ENCODE data around the gene PCDHB15.

Gene PCDHB15

DNA sequence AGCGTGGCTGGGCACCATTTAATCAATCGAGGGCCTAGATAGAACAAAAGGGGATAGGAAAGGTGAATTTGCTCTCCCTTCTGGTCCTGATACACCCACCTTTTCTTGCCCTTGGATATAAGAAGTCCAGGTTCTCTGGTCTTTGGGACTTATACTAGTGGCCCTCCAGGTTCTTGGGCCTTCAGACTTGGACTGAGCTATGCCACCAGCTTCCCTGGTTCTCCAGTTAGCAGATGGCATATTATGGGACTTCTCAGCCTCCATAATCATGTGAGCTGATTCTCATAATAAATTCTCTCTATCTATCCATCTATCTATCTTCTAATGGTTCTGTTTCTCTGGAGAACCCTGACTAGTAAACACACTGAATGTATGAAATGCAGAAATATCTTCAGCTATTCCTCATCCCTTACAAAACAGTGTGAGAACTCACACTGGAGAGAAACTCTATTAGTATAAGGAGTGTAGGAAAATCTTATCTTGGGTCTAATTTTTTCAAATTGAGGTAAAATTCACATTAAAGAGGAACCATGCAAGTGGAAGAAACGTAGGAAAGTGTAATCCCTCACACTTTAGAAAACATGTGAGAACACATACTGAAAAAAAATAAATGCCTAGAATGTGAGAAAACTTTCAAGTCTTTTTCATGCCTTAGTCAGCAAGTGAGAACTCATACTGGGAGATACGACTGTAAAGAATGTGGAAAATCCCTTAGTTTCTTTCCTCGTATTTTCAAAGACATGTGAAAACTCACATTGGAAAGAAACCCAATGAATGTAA lies 15.5 kb downstream of the PCDHB15 start:
- H3K9me3 ChIP-seq (ENCODE audit: control insufficient read depth, insufficient read depth, low read depth, low read length) = no peaks in the 10 kb centered on the region; the same call in 1 of the 2 replicates
- POLR2A ChIA-PET = no interaction called here

DNA sequence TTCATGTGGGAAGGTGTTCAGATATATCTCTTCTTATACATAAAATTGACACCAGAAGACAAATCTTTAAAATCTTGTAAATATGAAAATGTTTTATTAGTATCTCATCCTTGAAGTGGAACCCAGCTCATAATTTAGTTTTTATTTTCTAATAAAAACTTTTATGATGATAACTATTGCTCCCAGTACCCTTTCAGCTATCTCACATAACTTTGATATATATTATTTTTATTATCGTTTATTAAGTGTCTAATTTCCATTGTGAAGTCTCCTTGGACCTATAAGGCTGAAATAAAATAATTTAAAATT lies 16.0 kb downstream of the PCDHB15 start:
- Histone ChIP-seq H3K4me3 (ENCODE audit: low read depth, low read length) (no peak overlapping the region), H3K27ac (ENCODE audit: extremely low read depth, low read depth, low read length) (no peak overlapping the region), H3K4me1 (ENCODE audit: control insufficient read depth, insufficient read depth, low read length) (no peaks in the 10 kb centered on the region), H3K9me3 (ENCODE audit: control insufficient read depth, insufficient read depth, low read depth, low read length) (no peaks in the 10 kb centered on the region; the same call in 1 of the 2 replicates), H3K36me3 (ENCODE audit: control insufficient read depth in 2 of 2, insufficient read depth in 1 of 2, low read length in 2 of 2) (no peaks in the 10 kb centered on the region)
- TF ChIP-seq ZBTB48 (tag by site-specific recombination; IDR thresholded peaks at IDR 0.05) (no peak), SETDB1 (IDR thresholded peaks at IDR 0.05; ENCODE audit: insufficient read length, low read length) (peak; percentile 72)
- CTCF ChIA-PET = interaction anchor here (0.5 to 1.6 kb wide), 4 partner anchors 9 to 378 kb away, joined by 3 to 4 read pairs (median 3); partner anchors contain the start of gene PCDHB16
- POLR2A ChIA-PET = no interaction called here

More for the DNA sequence above, 15.5 kb downstream of the PCDHB15 start:
- no peak for TF ChIP-seq KLF7 (tag by site-specific recombination; IDR thresholded peaks at IDR 0.05; ENCODE audit: borderline replicate concordance)
- TF ChIP-seq, protein P1, sequence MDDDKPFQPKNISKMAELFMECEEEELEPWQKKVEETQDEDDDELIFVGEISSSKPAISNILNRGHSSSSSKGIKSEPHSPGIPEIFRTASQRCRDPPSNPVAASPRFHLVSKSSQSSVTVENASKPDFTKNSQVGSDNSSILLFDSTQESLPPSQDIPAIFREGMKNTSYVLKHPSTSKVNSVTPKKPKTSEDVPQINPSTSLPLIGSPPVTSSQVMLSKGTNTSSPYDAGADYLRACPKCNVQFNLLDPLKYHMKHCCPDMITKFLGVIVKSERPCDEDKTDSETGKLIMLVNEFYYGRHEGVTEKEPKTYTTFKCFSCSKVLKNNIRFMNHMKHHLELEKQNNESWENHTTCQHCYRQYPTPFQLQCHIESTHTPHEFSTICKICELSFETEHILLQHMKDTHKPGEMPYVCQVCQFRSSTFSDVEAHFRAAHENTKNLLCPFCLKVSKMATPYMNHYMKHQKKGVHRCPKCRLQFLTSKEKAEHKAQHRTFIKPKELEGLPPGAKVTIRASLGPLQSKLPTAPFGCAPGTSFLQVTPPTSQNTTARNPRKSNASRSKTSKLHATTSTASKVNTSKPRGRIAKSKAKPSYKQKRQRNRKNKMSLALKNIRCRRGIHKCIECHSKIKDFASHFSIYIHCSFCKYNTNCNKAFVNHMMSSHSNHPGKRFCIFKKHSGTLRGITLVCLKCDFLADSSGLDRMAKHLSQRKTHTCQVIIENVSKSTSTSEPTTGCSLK (tag by site-specific recombination; IDR thresholded peaks at IDR 0.05) = no peak
- peak; percentile 96 for TF ChIP-seq TRIM28 (IDR thresholded peaks at IDR 0.05; ENCODE audit: borderline replicate concordance, low read length)
- peak; percentile 98 for TF ChIP-seq SETDB1 (IDR thresholded peaks at IDR 0.05; ENCODE audit: insufficient read length, low read length)
- peak; percentile 91 for TF ChIP-seq ZNF274 (IDR thresholded peaks at IDR 0.05; ENCODE audit: low read length)
- peak; percentile 94 for TF ChIP-seq ZNF274 (tag by site-specific recombination; IDR thresholded peaks at IDR 0.05; ENCODE audit: borderline replicate concordance)
- CTCF ChIA-PET = interaction anchor here (0.5 to 1.6 kb wide), 5 partner anchors 9 to 378 kb away, joined by 3 to 5 read pairs (median 3); partner anchors contain the start of genes PCDHB16 and PCDHGB1
- H3K36me3 ChIP-seq (ENCODE audit: control insufficient read depth in 2 of 2, insufficient read depth in 1 of 2, low read length in 2 of 2) = no peaks in the 10 kb centered on the region
- H3K4me1 ChIP-seq (ENCODE audit: control insufficient read depth, insufficient read depth, low read length) = no peaks in the 10 kb centered on the region
- H3K4me3 ChIP-seq (ENCODE audit: low read depth, low read length) = no peak overlapping the region
- H3K27ac ChIP-seq (ENCODE audit: extremely low read depth, low read depth, low read length) = no peak overlapping the region

DNA sequence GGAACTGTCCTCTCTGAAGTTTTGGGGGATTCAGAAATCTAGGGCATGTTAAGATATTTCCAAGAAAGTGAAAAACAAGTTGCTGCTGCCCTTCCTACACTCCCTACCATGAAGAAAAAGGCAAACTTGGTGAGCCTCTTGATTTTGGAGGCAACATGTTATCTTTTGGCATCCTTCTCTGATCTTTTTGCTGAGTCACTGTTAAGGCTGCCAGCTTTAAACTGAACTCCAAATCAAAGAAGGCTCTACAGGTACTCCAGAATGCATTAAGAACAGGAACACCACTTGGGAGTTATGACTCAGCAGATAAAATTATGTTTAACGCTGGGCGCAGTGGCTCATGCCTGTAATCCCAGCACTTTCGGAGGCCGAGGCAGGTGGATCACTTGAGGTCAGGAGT lies 24.0 kb downstream of the PCDHB15 start:
- Histone ChIP-seq H3K27ac (ENCODE audit: extremely low read depth, low read depth, low read length) (no peak overlapping the region), H3K9me3 (ENCODE audit: control insufficient read depth, insufficient read depth, low read depth, low read length) (peaks cover 2% of the 10 kb centered on the region), H3K36me3 (ENCODE audit: control insufficient read depth in 2 of 2, insufficient read depth in 1 of 2, low read length in 2 of 2) (no peaks in the 10 kb centered on the region), H3K4me3 (ENCODE audit: low read depth, low read length) (no peak overlapping the region), H3K4me1 (ENCODE audit: control insufficient read depth, insufficient read depth, low read length) (no peaks in the 10 kb centered on the region)
- CTCF ChIA-PET = no interaction called here
- TF ChIP-seq ZNF596 (tag by site-specific recombination; IDR thresholded peaks at IDR 0.05) = no peak
- no peak for TF ChIP-seq ZNF654 (tag by site-specific recombination; IDR thresholded peaks at IDR 0.05; ENCODE audit: low read depth)
- TF ChIP-seq, protein P2, sequence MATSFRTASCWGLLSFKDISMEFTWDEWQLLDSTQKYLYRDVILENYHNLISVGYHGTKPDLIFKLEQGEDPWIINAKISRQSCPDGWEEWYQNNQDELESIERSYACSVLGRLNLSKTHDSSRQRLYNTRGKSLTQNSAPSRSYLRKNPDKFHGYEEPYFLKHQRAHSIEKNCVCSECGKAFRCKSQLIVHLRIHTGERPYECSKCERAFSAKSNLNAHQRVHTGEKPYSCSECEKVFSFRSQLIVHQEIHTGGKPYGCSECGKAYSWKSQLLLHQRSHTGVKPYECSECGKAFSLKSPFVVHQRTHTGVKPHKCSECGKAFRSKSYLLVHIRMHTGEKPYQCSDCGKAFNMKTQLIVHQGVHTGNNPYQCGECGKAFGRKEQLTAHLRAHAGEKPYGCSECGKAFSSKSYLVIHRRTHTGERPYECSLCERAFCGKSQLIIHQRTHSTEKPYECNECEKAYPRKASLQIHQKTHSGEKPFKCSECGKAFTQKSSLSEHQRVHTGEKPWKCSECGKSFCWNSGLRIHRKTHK (tag by site-specific recombination; IDR thresholded peaks at IDR 0.05) = no peak
- TF ChIP-seq, protein P3, sequence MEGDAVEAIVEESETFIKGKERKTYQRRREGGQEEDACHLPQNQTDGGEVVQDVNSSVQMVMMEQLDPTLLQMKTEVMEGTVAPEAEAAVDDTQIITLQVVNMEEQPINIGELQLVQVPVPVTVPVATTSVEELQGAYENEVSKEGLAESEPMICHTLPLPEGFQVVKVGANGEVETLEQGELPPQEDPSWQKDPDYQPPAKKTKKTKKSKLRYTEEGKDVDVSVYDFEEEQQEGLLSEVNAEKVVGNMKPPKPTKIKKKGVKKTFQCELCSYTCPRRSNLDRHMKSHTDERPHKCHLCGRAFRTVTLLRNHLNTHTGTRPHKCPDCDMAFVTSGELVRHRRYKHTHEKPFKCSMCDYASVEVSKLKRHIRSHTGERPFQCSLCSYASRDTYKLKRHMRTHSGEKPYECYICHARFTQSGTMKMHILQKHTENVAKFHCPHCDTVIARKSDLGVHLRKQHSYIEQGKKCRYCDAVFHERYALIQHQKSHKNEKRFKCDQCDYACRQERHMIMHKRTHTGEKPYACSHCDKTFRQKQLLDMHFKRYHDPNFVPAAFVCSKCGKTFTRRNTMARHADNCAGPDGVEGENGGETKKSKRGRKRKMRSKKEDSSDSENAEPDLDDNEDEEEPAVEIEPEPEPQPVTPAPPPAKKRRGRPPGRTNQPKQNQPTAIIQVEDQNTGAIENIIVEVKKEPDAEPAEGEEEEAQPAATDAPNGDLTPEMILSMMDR (tag by site-specific recombination; IDR thresholded peaks at IDR 0.05) = no peak
- TF ChIP-seq OVOL3 (tag by site-specific recombination; IDR thresholded peaks at IDR 0.05) = no peak
- no peak for TF ChIP-seq ZNF292 (tag by site-specific recombination; IDR thresholded peaks at IDR 0.05; ENCODE audit: borderline replicate concordance, low read depth)
- no peak for TF ChIP-seq ZFP3 (tag by site-specific recombination; IDR thresholded peaks at IDR 0.05; ENCODE audit: low read depth)
- TF ChIP-seq ZNF76 (tag by site-specific recombination; IDR thresholded peaks at IDR 0.05; ENCODE audit: borderline replicate concordance, low read depth) = no peak
- no peak for TF ChIP-seq ZNF423 (tag by site-specific recombination; IDR thresholded peaks at IDR 0.05)
- TF ChIP-seq GFI1B (tag by site-specific recombination; IDR thresholded peaks at IDR 0.05) = no peak
- TF ChIP-seq ZNF776 (tag by site-specific recombination; IDR thresholded peaks at IDR 0.05; ENCODE audit: borderline replicate concordance) = no peak
- no peak for TF ChIP-seq ZNF140 (tag by site-specific recombination; IDR thresholded peaks at IDR 0.05)
- POLR2A ChIA-PET = no interaction called here

Measured in HEK293 (cell line).